Uterus (tissue), 4 donors: ENCODE measurements around the gene DBF4. TPM values are rescaled to one million over a fixed set of nuclear protein-coding genes. Genes with fewer than 3 reads are reported as not detected.

Experiments used
- DNase-seq, 2 donors: peaks; one replicate each; pipeline ENCODE4 v3.0.0-alpha.2; 2019 to 2020
- H3K27ac ChIP-seq, 2 donors: fragments of 200-600 bp; sonication (generic); 1 replicate in 1 of 2; 2 replicates in 1 of 2; pipeline ENCODE4 v1.5.1; 2016 to 2018
- H3K27me3 ChIP-seq, 2 donors: fragments of 200-600 bp; sonication (generic); one replicate each; pipeline ENCODE4 v1.5.1; 2018 to 2019; ENCODE audit warnings: control low read depth in 1 of 2
- H3K36me3 ChIP-seq, 2 donors: fragments of 200-600 bp; sonication (generic); one replicate each; pipeline ENCODE4 v1.5.1; 2019; ENCODE audit warnings: control low read depth in 1 of 2
- H3K4me1 ChIP-seq, 2 donors: fragments of 200-600 bp; sonication (generic); one replicate each; pipeline ENCODE4 v1.5.1; 2018 to 2019; ENCODE audit warnings: control low read depth in 1 of 2
- H3K4me3 ChIP-seq, 2 donors: fragments of 200-600 bp; sonication (generic); 1 replicate in 1 of 2; 2 replicates in 1 of 2; pipeline ENCODE4 v1.5.1; 2018 to 2019; ENCODE audit warnings: mild to moderate bottlenecking in 1 of 2
- H3K9me3 ChIP-seq, 2 donors: fragments of 200-600 bp; sonication (generic); one replicate each; pipeline ENCODE4 v1.5.1; 2019; ENCODE audit warnings: control low read depth in 1 of 2
- CTCF ChIP-seq, 4 experiments: fragments of 200-600 bp in 2 of 4; fragments of 450-650 bp in 2 of 4; sonication (generic) in 2 of 4; IDR thresholded peaks; one replicate each; pipeline ENCODE4 v1.5.1; 2016 to 2019; ENCODE audit warnings: antibody characterized with exemption in 4 of 4, mild to moderate bottlenecking in 2 of 4, moderate library complexity in 1 of 4
- POLR2A ChIP-seq, 2 donors: fragments of 450-650 bp; IDR thresholded peaks; one replicate each; pipeline ENCODE4 v1.6.1; 2016; ENCODE audit warnings: antibody characterized with exemption in 2 of 2, mild to moderate bottlenecking in 1 of 2, moderate library complexity in 1 of 2
- intact Hi-C: fragments of 100-400 bp; cut with DNase I; formaldehyde crosslinking; loops from one replicate; pipeline ENCODE4 v1.15.1; 2023; ENCODE audit warnings: low total_unique reads
- total RNA-seq, 4 donors: library from RNA; depleted of rRNA in 3 of 4; stranded (reverse); fragments of >200 nt in 3 of 4; gene quantifications; one replicate each; pipeline versions ENCODE4 v1.1.0 to v1.2.4, GENCODE V29; 2014 to 2023
- donor health status: DM: yes; HTN: yes; CAD: no.

DBF4 gene
- total RNA-seq, 4 donors from 2014 or later: 1.3 to 27.7 (median 9.4) TPM

GRCh38 chr7:87933605-87933952 lies 57.3 kb downstream of the DBF4 start:
- peak overlapping the region in 1 of 2 donors; percentile 64 for H3K27ac ChIP-seq

GRCh38 chr7:87933953-87934698 lies 57.8 kb downstream of the DBF4 start, which contains the start of gene ADAM22:
ADAM22 (plus strand) TSS chr7:87934251; CDS start chr7:87934466, 215 bp downstream.
- Histone ChIP-seq H3K4me3 (peak within 1 kb of the TSS; percentile 52 to 67), H3K4me1 (peaks cover 0 to 7% of the 10 kb centered on the region in 2 donors), H3K27me3 (no peaks in the 10 kb centered on the region), H3K27ac (peak within 1 kb of the TSS; percentile 64 to 67), H3K36me3 (no peaks in the 10 kb centered on the region), H3K9me3 (no peaks in the 10 kb centered on the region)
- intact Hi-C loops: no loop called here
- DNase-seq: peak; percentile 87 to 88
- peak; percentile 49 to 51 for TF ChIP-seq POLR2A (IDR thresholded peaks at IDR 0.05)
- TF ChIP-seq CTCF (IDR thresholded peaks at IDR 0.05): no peak

More at GRCh38 chr7:87933605-87933952, 57.3 kb downstream of the DBF4 start:
- Histone ChIP-seq H3K27me3 (no peaks in the 10 kb centered on the region), H3K36me3 (no peaks in the 10 kb centered on the region), H3K4me1 (peaks cover 0 to 7% of the 10 kb centered on the region in 2 donors), H3K4me3 (peak overlapping the region; percentile 52 to 67), H3K9me3 (no peaks in the 10 kb centered on the region)
- intact Hi-C loops: no loop called here
- no peak for DNase-seq
- TF ChIP-seq POLR2A (IDR thresholded peaks at IDR 0.05) (no peak), CTCF (IDR thresholded peaks at IDR 0.05) (no peak)

GRCh38 chr7:87934699-87935383 lies 58.5 kb downstream of the DBF4 start:
- Histone ChIP-seq H3K27ac (peak overlapping the region; percentile 64 to 67), H3K9me3 (no peaks in the 10 kb centered on the region)
- intact Hi-C loops: no loop called here

GRCh38 chr7:87935384-87935706 lies 59.1 kb downstream of the DBF4 start:
- Histone ChIP-seq H3K36me3 (no peaks in the 10 kb centered on the region), H3K4me1 (peaks cover 0 to 7% of the 10 kb centered on the region in 2 donors), H3K9me3 (no peaks in the 10 kb centered on the region), H3K4me3 (peak overlapping the region; percentile 52 to 67), H3K27ac (no peak overlapping the region), H3K27me3 (no peaks in the 10 kb centered on the region)
- TF ChIP-seq CTCF (IDR thresholded peaks at IDR 0.05) (no peak), POLR2A (IDR thresholded peaks at IDR 0.05) (no peak)
- intact Hi-C loops: no loop called here
- DNase-seq: no peak

More at GRCh38 chr7:87934699-87935383, 58.5 kb downstream of the DBF4 start:
- TF ChIP-seq CTCF (IDR thresholded peaks at IDR 0.05) (no peak), POLR2A (IDR thresholded peaks at IDR 0.05) (no peak)
- Histone ChIP-seq H3K4me3 (peak overlapping the region; percentile 52 to 67), H3K36me3 (no peaks in the 10 kb centered on the region), H3K27me3 (no peaks in the 10 kb centered on the region), H3K4me1 (peaks cover 0 to 7% of the 10 kb centered on the region in 2 donors)
- peak in 1 of 2 donors; percentile 23 for DNase-seq

GRCh38 chr7:87941138-87941537 lies 64.8 kb downstream of the DBF4 start:
- DNase-seq: no peak
- Histone ChIP-seq H3K9me3 (no peaks in the 10 kb centered on the region), H3K36me3 (no peaks in the 10 kb centered on the region), H3K27ac (no peak overlapping the region), H3K4me1 (no peaks in the 10 kb centered on the region), H3K27me3 (no peaks in the 10 kb centered on the region), H3K4me3 (no peak overlapping the region)
- intact Hi-C loops: no loop called here
- no peak for TF ChIP-seq POLR2A (IDR thresholded peaks at IDR 0.05)
- TF ChIP-seq CTCF (IDR thresholded peaks at IDR 0.05): no peak
